Sigmoid colon (tissue), 4 donors: ENCODE results near the gene NOBOX.

Source experiments
- EP300 ChIP-seq, 4 donors: sonication (generic); formaldehyde crosslinking; IDR thresholded peaks; one replicate each; pipeline ENCODE4 v1.6.1; 2017; ENCODE audit warnings: antibody characterized with exemption in 4 of 4
- POLR2A ChIP-seq, 2 donors: fragments of 450-650 bp; IDR thresholded peaks; one replicate each; pipeline ENCODE4 v1.6.1; 2016; ENCODE audit warnings: antibody characterized with exemption in 2 of 2, mild to moderate bottlenecking in 2 of 2, moderate library complexity in 2 of 2
- POLR2AphosphoS5 ChIP-seq, 4 donors: sonication (generic); formaldehyde crosslinking; IDR thresholded peaks; one replicate each; pipeline ENCODE4 v1.6.1; 2017; ENCODE audit warnings: antibody characterized with exemption in 4 of 4
- TF ChIP-seq, protein P1 (sequence below), 4 experiments: fragments of 450-650 bp in 3 of 4; fragments of 200-600 bp in 1 of 4; IDR thresholded peaks; one replicate each; pipeline ENCODE4 v1.5.1; 2016 to 2019; ENCODE audit warnings: antibody characterized with exemption in 4 of 4, mild to moderate bottlenecking in 3 of 4, moderate library complexity in 2 of 4

GRCh38 chr7:144416341-144416740 is 12.8 kb upstream of the NOBOX start:
- no peak for TF ChIP-seq POLR2A (IDR thresholded peaks at IDR 0.05)
- TF ChIP-seq, protein P1, sequence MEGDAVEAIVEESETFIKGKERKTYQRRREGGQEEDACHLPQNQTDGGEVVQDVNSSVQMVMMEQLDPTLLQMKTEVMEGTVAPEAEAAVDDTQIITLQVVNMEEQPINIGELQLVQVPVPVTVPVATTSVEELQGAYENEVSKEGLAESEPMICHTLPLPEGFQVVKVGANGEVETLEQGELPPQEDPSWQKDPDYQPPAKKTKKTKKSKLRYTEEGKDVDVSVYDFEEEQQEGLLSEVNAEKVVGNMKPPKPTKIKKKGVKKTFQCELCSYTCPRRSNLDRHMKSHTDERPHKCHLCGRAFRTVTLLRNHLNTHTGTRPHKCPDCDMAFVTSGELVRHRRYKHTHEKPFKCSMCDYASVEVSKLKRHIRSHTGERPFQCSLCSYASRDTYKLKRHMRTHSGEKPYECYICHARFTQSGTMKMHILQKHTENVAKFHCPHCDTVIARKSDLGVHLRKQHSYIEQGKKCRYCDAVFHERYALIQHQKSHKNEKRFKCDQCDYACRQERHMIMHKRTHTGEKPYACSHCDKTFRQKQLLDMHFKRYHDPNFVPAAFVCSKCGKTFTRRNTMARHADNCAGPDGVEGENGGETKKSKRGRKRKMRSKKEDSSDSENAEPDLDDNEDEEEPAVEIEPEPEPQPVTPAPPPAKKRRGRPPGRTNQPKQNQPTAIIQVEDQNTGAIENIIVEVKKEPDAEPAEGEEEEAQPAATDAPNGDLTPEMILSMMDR (IDR thresholded peaks at IDR 0.05): no peak
- no peak for TF ChIP-seq POLR2AphosphoS5 (IDR thresholded peaks at IDR 0.05)
- TF ChIP-seq EP300 (IDR thresholded peaks at IDR 0.05): no peak
